ENCODE results near the gene SUSD1. TPM values are rescaled to one million over a fixed set of nuclear protein-coding genes. Genes with fewer than 3 reads are reported as not detected.

SUSD1 gene
- polyA plus RNA-seq, 1 donor (not counting 4 experiments of a cell fraction or from before 2014, with no cell fraction given) = 3.6 TPM

- H3K27me3 ChIP-seq (ENCODE audit: control insufficient read depth, extremely low read depth, insufficient read depth, low read length) = no peaks in the 10 kb centered on the region
- H3K9me1 ChIP-seq (ENCODE audit: control insufficient read depth, extremely low read depth, insufficient read depth, low read length) = no peaks in the 10 kb centered on the region
- no peaks in the 10 kb centered on the region for H3K9me3 ChIP-seq (ENCODE audit: control insufficient read depth, low read depth, low read length)
- DNase-seq (ENCODE audit: low read depth, low spot score) (no peak), FAIRE-seq (no peak)
- H3K9ac ChIP-seq (ENCODE audit: control insufficient read depth, extremely low read depth, insufficient read depth, low read length) = no peak overlapping the region
- dilution Hi-C loops (cut with MboI; ENCODE audit: extremely low pct_ligation_motif_present, low sequenced_read_pairs) = no loop called here
- no peak overlapping the region for H2AFZ ChIP-seq (ENCODE audit: control insufficient read depth, low read length)
- no peak overlapping the region for H3K27ac ChIP-seq (ENCODE audit: control insufficient read depth, insufficient read depth, low read length)
- TF ChIP-seq, protein P1, sequence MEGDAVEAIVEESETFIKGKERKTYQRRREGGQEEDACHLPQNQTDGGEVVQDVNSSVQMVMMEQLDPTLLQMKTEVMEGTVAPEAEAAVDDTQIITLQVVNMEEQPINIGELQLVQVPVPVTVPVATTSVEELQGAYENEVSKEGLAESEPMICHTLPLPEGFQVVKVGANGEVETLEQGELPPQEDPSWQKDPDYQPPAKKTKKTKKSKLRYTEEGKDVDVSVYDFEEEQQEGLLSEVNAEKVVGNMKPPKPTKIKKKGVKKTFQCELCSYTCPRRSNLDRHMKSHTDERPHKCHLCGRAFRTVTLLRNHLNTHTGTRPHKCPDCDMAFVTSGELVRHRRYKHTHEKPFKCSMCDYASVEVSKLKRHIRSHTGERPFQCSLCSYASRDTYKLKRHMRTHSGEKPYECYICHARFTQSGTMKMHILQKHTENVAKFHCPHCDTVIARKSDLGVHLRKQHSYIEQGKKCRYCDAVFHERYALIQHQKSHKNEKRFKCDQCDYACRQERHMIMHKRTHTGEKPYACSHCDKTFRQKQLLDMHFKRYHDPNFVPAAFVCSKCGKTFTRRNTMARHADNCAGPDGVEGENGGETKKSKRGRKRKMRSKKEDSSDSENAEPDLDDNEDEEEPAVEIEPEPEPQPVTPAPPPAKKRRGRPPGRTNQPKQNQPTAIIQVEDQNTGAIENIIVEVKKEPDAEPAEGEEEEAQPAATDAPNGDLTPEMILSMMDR (optimal IDR thresholded peaks at IDR 0.05 in 1 of 3, IDR thresholded peaks at IDR 0.05 in 1 of 3, conservative IDR thresholded peaks at IDR 0.05 in 1 of 3; ENCODE audit: extremely low read depth in 1 of 3, insufficient read depth in 2 of 3, low read length in 3 of 3) = no peak
- no peak for TF ChIP-seq EZH2 (IDR thresholded peaks at IDR 0.05; ENCODE audit: low read length)
- H3K4me2 ChIP-seq (ENCODE audit: control insufficient read depth, extremely low read depth, insufficient read depth, low read depth, low read length) = no peak overlapping the region
- H3K4me1 ChIP-seq (ENCODE audit: control insufficient read depth, extremely low read depth, insufficient read depth, low read length) = peaks cover 15% of the 10 kb centered on the region
- H3K36me3 ChIP-seq (ENCODE audit: control insufficient read depth in 2 of 2, extremely low read depth in 1 of 2, insufficient read depth in 2 of 2, low read length in 2 of 2) = no peaks in the 10 kb centered on the region
- no peak overlapping the region for H3K4me3 ChIP-seq (ENCODE audit: control insufficient read depth in 2 of 3, extremely low read depth in 1 of 3, insufficient read depth in 2 of 3, low read depth in 1 of 3, low read length in 3 of 3)
- no peaks in the 10 kb centered on the region for H4K20me1 ChIP-seq (ENCODE audit: control insufficient read depth, extremely low read depth, insufficient read depth, low read length)
- H3K79me2 ChIP-seq (ENCODE audit: control insufficient read depth, insufficient read depth, low read length) = no peaks in the 10 kb centered on the region
Observed at GRCh38 chr9:112184221-112184620, 9.1 kb upstream of the SUSD1 start.

- H3K4me1 ChIP-seq (ENCODE audit: control insufficient read depth, extremely low read depth, insufficient read depth, low read length) = peaks cover 3% of the 10 kb centered on the region
- TF ChIP-seq, protein P1 (optimal IDR thresholded peaks at IDR 0.05 in 1 of 3, IDR thresholded peaks at IDR 0.05 in 1 of 3, conservative IDR thresholded peaks at IDR 0.05 in 1 of 3; ENCODE audit: extremely low read depth in 1 of 3, insufficient read depth in 2 of 3, low read length in 3 of 3) = no peak
- no peak for TF ChIP-seq EZH2 (IDR thresholded peaks at IDR 0.05; ENCODE audit: low read length)
- DNase-seq (ENCODE audit: low read depth, low spot score) (no peak), FAIRE-seq (no peak)
- H3K4me3 ChIP-seq (ENCODE audit: control insufficient read depth in 2 of 3, extremely low read depth in 1 of 3, insufficient read depth in 2 of 3, low read depth in 1 of 3, low read length in 3 of 3) = no peak overlapping the region
- no peaks in the 10 kb centered on the region for H3K79me2 ChIP-seq (ENCODE audit: control insufficient read depth, insufficient read depth, low read length)
- H3K27ac ChIP-seq (ENCODE audit: control insufficient read depth, insufficient read depth, low read length) = no peak overlapping the region
- H3K4me2 ChIP-seq (ENCODE audit: control insufficient read depth, extremely low read depth, insufficient read depth, low read depth, low read length) = no peak overlapping the region
- dilution Hi-C loops (cut with MboI; ENCODE audit: extremely low pct_ligation_motif_present, low sequenced_read_pairs) = no loop called here
- H3K27me3 ChIP-seq (ENCODE audit: control insufficient read depth, extremely low read depth, insufficient read depth, low read length) = no peaks in the 10 kb centered on the region
- no peak overlapping the region for H3K9ac ChIP-seq (ENCODE audit: control insufficient read depth, extremely low read depth, insufficient read depth, low read length)
- H3K9me1 ChIP-seq (ENCODE audit: control insufficient read depth, extremely low read depth, insufficient read depth, low read length) = no peaks in the 10 kb centered on the region
- no peaks in the 10 kb centered on the region for H3K9me3 ChIP-seq (ENCODE audit: control insufficient read depth, low read depth, low read length)
- no peaks in the 10 kb centered on the region for H3K36me3 ChIP-seq (ENCODE audit: control insufficient read depth in 2 of 2, extremely low read depth in 1 of 2, insufficient read depth in 2 of 2, low read length in 2 of 2)
- H2AFZ ChIP-seq (ENCODE audit: control insufficient read depth, low read length) = no peak overlapping the region
- H4K20me1 ChIP-seq (ENCODE audit: control insufficient read depth, extremely low read depth, insufficient read depth, low read length) = no peaks in the 10 kb centered on the region
Observed at GRCh38 chr9:112180387-112180881, 5.3 kb upstream of the SUSD1 start.

Data from keratinocyte (primary cell).